C1 segment of cervical spinal cord (tissue), 14 donors: Measurements from ENCODE around the gene CUX1.
"Not testable (repeated sequence)": the region's sequence is repeated elsewhere in the genome, so short reads cannot be mapped to it uniquely, and the experiment has no call there.

Experiments used
- DNase-seq, 14 donors: peaks; one replicate each; lab custom pipeline; 2025; lab: John Stamatoyannopoulos, UW

The CUX1 gene

DNA sequence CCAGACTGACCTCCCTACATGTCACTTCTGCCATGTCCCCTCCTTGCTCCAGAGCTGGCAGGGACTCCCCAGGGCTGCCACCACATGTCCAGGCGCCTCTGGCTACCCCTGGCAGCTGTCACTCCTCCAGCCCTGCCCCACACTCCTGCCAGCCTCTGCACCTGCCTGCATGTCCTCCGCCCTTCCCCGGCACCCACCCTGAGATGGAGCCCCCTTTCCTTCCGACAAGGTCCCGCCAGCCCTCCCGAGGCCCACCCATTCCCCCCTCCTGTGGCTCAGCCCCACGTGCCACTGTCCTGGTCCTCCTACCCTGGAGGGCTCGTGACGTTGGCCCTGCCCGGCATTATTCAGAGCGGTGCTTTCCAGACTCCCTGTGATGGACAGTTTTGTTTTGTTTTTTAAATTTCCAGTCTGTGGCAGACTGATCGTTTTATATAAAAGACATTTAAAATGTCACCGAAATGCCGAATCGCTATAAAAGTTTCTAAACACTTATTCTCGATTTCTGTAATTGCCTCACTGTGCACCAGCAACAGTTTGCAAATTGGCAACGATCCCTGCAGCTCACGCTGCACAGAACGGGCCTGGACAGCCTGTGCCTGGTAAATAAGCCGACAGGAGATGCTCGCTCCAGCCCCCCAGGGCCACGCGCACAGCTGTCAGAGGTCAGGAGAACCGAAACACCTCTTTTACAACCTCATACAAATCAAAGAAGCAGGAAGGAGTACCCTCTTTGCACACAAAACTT lies 358.2 kb downstream of the CUX1 start:
- DNase-seq: peak in 11 of 14 donors; percentile 11 to 52 (median 45)

DNA sequence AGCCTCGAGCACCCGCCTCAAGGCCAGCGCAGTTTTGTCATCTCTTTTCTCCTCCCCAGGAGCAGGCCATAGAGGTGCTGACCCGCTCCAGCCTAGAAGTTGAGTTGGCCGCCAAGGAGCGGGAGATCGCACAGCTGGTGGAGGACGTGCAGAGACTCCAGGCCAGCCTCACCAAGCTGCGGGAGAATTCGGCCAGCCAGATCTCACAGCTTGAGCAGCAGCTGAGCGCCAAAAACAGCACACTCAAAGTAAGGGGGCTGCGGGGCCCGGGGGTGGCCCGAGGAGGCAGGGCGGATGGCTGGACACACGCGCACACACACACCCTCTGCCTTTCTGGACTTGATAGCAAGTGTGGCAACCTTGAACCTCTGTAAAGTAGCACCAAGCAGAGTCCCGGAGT lies 361.0 kb downstream of the CUX1 start:
- DNase-seq: no peak

DNA sequence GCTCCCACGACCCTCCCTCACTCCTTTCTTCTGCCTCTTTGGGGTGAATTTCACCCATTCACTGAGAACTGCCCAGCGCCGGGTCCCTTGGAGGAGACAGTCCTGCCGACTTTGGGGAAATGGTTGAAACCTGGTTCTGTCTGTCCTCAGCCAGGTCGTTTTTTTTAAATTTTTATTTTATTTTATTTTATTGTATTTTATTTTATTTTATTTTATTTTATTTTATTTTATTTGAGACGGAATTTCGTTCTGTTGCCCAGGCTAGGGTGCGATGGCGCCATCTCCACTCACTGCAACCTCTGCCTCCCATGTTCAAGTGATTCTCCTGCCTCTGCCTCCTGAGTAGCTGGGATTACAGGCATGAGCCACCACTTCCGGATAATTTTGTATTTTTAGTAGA lies 363.3 kb downstream of the CUX1 start:
- no peak for DNase-seq

GRCh38 chr7:102181517-102181916 lies 364.1 kb downstream of the CUX1 start:
- no peak for DNase-seq

- no peak for DNase-seq
Measured at GRCh38 chr7:102182016-102182415, 364.6 kb downstream of the CUX1 start.

DNA sequence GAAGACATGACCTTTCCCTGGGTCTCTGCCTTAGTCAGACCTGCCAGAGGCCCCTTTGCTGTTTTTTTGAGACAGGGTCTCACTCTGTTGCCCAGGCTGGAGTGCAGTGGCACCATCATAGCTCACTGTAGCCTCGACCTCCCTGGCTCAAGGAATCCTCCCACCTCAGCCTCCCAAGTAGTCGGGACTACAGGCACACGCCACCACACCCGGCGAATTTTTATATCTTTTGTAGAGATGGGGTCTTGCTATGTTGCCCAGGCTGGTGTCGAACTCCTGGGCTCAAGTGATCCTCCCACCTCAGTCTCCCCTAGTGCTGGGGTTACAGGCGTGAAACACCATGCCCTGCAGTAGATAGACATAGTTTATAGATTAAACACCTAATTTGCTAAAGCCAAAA lies 366.4 kb downstream of the CUX1 start:
- not testable (repeated sequence) for DNase-seq

- DNase-seq: no peak
Measured at GRCh38 chr7:102184303-102184702, 366.9 kb downstream of the CUX1 start.

DNA sequence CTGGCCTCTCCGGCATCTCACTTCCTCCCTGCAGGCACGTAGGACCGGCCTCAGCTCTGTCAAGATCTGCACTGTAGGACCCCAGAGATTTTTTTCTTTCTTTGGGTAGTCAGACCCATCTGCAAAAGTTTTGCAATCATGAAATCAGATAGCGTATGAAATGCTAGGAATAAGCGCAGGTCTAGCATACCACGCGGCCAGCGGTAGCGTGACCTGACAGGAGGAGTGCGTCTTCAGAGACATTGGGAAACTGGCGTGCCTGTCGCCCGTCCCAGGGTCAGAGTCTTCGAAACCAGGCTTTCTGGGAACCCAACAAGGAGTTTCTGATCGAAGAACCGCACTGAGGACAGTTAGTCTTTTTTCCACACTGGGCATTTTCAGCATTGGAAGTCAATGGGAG lies 368.4 kb downstream of the CUX1 start:
- no peak for DNase-seq

GRCh38 chr7:102186306-102186705 lies 368.9 kb downstream of the CUX1 start:
- no peak for DNase-seq

- DNase-seq: no peak
Measured at GRCh38 chr7:102188746-102189145, 371.3 kb downstream of the CUX1 start.

- DNase-seq: peak in 2 of 14 donors; percentile 16 to 38
Measured at GRCh38 chr7:102189756-102190155, 372.3 kb downstream of the CUX1 start.

DNA sequence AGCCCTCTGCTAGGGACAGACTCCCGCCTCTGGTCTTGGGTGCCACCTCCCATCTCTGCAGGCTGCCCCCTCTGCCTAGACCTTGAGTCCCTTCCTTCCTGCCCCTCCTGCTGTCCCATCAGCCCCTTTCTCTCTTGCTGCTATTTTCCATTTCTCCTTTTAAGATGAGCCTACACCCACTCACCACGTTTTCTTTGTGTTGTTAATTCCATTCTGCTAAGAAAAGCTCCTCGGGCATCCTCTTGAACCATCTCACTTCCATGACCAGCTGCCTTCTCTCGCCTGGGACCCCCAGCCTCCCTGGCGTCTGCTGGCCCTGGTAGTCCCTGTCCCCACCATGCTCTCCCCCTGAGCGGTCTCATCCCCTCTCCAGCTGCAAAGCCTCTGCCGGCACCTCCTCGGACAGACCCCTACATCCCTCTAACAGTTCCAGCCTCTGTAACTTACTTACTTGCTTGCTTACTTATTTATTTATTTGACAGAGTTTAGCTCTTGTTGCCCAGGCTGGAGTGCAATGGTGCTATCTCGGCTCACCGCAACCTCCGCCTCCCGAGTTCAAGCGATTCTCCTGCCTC lies 373.4 kb downstream of the CUX1 start:
- DNase-seq: no peak

GRCh38 chr7:102191556-102192379 lies 374.3 kb downstream of the CUX1 start:
- DNase-seq: no peak

DNA sequence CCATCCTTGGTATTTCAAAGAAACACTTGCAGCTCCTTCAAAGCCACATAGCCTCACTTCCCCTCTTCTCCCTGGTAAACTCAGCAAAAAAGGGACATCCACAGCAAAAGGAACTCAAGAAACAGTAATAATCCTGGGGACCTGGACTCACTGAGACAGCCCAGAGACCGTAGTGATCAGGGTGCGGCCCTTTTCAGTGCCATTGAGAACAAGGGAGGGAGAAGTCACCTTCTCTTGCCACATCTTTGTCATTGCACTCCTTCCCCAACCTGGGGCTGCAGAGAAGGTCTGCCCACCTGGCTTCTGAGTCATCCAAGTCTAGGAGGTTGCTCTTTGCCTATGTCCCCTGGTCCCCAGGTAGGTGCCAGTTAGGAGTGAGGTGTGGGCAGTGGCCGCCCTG lies 375.4 kb downstream of the CUX1 start:
- DNase-seq: no peak

- no peak for DNase-seq
Measured at GRCh38 chr7:102193806-102194205, 376.4 kb downstream of the CUX1 start.

GRCh38 chr7:102195361-102195760 lies 377.9 kb downstream of the CUX1 start:
- no peak for DNase-seq

- no peak for DNase-seq
Measured at GRCh38 chr7:102196028-102196427, 378.6 kb downstream of the CUX1 start.

DNA sequence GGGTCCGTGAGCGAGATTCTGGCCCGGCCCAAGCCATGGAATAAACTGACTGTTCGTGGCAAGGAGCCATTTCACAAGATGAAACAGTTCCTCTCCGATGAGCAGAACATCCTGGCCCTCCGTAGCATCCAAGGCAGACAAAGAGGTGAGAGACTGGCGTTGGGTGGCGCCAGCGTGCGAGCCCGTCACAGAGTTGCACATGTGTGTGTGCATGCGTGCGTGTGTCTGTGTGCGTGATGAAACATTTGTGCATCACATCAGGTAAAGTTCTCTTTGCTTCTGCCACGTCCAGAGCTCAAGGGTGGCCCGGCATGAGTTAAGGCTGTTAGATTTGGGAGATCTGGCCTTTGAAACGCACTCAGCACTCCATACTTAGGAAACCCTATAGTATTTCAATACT lies 379.7 kb downstream of the CUX1 start:
- DNase-seq: no peak

DNA sequence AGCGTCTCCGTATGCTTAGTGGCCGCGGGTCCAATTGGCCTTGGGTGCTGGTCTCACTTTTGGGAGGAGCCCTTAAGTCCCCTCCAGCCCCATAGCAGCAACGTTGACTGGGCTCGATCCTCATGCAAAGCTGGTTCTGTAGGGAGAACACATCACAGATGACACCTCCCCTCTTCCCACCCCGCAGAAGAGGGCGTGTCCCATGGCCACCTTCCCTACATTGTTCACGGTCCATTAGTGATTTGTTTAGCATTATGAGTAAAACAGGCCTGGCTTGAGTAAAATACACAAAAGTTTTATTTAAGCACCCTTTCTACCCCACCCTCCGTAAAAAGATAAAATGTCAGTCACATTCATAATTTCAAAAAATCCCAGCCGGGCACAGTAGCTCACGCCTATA lies 380.2 kb downstream of the CUX1 start:
- no peak for DNase-seq

DNA sequence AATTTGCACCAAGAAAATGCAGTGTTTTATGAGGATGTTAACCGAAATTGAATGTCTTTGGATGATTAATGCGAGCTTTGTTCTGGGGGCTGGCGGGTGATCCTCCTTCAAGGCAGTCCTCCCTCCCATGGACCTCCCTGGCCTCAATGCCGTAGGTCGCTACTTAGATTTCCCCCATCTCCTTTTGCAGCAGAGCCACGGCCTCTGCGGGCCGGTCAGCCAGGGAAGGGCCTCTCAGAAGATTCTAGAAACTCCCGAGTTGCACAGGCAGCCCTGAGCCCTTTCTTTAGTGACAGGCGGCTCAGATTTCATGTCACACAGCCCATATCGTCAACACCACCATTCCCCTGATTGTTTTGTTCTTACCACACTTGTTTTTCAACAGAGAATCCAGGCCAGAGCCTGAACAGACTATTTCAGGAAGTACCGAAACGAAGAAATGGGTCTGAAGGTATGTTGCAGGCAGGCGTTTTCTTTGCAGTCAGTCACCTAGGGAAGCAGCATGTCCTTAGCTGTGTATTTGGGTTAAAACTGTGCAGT lies 381.1 kb downstream of the CUX1 start:
- no peak for DNase-seq

- DNase-seq: no peak
Measured at GRCh38 chr7:102201576-102201975, 384.1 kb downstream of the CUX1 start.

DNA sequence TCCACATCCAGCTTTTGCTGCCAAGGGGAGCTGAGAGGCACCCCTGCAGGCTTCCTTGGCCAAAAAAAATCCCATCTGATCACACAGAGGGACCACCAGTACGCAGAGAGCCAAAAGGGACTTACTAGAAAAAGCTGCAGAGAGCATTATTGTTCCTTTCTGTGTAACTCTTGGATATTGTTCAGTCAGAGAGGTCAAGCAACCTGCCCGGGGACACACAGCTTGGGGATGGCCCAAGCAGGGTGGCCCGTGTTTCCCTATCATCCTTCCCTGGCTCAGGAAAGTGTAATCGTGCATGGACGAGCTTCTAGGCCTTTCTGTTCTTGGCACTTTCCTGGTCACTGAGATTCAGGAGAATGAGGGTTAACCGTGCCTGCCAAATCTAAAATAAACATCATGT lies 385.1 kb downstream of the CUX1 start:
- DNase-seq: peak in 1 of 14 donors; percentile 12
